Choroid plexus epithelial cell (primary cell): ENCODE measurements around the gene CRADD.

Source experiments
- DNase-seq: peaks from one replicate; pipeline ENCODE4 v3.0.0-alpha.2; 2010; ENCODE audit warnings: low read depth
- H3K4me3 ChIP-seq: 2 replicates; pipeline ENCODE4 v1.5.1; 2011; ENCODE audit warnings: low read depth, mild to moderate bottlenecking, control low read depth, low read length, moderate library complexity
- TF ChIP-seq, protein P1 (sequence below): conservative IDR thresholded peaks from 2 replicates; pipeline ENCODE4 v1.5.1; 2011; ENCODE audit warnings: low read depth, mild to moderate bottlenecking, control low read depth, inconsistent platforms, low read length, moderate library complexity

CRADD gene

DNA sequence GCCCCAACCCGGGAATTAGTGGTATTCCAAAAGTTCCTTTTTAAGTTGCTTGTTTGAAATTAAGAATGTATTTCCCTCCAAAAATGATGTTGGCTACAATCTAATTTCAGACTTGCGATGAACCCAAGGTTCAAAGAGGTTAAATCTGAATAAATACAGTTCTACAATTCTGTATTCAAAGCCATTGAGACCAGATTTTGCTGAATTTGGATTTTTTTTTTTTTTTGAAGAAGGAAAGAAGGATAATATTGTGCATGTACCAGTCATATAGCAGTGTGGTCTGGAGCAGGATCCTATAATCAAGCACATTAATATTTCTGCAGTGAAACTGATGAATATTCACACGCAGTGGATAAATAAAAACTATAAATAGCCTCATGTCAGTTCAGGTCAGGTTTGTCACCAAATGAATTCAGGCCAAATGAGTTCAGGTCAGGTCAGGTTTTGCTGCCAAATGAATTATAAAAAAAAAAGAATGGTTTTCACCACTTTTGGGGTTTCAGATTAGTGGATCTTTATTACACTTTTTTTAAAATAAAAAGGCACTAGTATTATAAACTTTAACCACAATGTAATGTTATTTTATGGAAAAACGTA, 69.5 kb downstream of the CRADD start:
- DNase-seq = no peak
- TF ChIP-seq, protein P1, sequence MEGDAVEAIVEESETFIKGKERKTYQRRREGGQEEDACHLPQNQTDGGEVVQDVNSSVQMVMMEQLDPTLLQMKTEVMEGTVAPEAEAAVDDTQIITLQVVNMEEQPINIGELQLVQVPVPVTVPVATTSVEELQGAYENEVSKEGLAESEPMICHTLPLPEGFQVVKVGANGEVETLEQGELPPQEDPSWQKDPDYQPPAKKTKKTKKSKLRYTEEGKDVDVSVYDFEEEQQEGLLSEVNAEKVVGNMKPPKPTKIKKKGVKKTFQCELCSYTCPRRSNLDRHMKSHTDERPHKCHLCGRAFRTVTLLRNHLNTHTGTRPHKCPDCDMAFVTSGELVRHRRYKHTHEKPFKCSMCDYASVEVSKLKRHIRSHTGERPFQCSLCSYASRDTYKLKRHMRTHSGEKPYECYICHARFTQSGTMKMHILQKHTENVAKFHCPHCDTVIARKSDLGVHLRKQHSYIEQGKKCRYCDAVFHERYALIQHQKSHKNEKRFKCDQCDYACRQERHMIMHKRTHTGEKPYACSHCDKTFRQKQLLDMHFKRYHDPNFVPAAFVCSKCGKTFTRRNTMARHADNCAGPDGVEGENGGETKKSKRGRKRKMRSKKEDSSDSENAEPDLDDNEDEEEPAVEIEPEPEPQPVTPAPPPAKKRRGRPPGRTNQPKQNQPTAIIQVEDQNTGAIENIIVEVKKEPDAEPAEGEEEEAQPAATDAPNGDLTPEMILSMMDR = no peak

DNA sequence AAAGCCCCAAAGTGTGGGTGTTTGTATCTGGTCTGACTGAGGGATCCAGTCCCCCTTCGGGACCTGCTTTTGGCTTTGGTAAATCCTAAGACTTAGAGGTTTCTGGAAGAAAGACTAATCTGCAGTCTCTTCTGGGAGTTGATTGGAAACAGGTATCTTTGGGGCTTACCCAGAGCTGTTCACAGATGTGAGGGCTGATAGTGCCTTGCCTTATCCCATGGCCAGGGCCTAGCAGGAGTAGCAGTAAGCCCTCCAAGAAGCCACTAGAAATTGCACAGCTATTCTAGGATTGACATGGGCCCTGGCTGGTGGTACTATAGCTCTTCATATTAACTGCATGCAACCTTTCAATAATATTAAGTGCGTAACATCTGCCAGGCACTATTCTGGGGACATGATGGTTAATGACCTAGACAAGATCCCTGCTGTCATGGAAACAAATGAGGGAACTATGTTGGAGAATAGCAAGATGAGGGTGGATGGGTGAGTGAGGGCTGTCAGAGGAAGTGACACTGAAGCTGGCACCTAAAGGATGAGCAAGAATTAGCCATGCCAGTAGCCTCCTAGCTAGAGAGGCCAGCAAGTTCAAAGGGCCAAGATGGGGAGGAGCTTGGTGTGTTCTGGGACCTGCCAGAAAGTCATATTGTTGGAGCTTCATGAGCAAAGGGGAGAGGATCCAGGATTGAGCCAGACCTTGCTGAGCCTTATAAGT, 71.7 kb downstream of the CRADD start:
- DNase-seq = no peak
- no peak overlapping the region for H3K4me3 ChIP-seq
- TF ChIP-seq, protein P1 = no peak

More for the DNA sequence above, 69.5 kb downstream of the CRADD start:
- no peak overlapping the region for H3K4me3 ChIP-seq

DNA sequence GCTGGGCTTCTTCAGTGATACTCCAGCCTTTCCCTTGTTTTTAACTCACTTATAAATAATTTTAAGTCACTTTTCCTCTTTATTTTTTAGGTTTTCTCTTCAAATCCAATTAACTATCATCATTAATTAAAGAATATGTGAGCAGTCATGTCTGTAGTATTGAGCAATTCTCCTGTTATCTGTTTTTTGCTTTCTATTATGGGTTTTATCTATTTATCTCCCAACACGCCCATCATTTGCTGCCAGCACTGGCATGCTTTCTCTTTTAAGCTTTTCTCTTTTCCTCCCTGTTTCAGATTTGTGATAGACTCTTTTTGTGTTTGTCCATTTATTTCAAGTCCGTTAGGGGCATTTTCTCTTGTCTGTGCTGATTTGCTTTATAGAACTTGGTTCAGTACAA, 72.3 kb downstream of the CRADD start:
- TF ChIP-seq, protein P1 = no peak
- no peak for DNase-seq

DNA sequence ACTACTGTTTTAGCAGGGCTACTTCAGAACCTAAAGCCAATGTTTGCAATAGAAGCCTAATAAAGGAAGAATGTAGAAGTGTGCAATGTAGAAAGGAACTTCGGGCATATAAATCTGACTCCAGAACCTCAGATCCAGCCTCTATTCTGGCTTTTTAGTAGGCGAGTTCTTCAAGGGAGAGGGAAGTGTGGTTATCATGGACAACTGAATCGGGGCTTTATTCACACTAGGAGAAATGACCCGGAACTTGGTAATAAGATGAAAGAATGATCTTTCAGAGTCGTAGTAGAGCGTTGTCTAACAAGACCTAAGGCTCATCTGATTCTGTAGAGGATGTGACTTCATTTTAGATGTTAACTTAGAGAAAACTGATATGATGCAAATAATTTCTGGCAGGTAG, 72.9 kb downstream of the CRADD start:
- no peak overlapping the region for H3K4me3 ChIP-seq
- TF ChIP-seq, protein P1 = no peak

More for the DNA sequence above, 72.3 kb downstream of the CRADD start:
- H3K4me3 ChIP-seq = no peak overlapping the region

DNA sequence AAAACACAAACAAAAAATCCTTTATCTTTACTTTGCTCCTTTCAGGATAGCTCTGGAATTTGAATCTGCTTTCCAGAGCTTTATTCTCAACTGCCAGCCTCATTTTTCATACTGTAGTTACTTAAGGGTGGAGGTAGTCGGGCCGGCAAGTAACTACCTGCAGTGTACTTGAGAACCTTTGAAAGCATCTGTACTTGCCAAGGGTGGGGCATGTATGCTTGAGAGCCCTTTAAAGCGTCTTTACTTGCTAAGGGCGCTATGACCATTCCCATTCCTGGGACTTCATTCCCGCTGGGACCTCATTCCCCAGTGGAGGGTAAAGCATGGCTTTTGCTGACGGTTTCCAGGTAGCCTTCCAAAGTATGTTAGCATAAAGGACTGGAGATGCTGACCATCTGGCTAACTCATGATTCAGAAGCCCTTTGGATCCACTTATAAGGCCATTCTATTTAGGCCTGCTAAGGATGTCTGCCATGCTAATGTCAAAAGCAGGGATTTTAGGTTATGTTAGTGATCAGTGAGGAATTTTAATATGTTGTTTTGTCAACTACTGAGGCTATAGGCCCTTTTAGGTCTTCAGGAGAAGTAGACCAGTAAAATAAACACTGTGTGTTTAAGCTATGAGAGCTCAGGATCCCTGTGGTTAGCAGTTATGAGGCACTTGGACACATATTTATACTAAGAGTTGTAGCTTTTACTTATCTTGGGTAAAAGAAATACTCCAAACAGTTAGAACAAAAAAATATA, 74.9 kb downstream of the CRADD start:
- H3K4me3 ChIP-seq = no peak overlapping the region
- TF ChIP-seq, protein P1 = no peak
- peak; percentile 90 for DNase-seq

More for the DNA sequence above, 72.9 kb downstream of the CRADD start:
- DNase-seq = no peak

DNA sequence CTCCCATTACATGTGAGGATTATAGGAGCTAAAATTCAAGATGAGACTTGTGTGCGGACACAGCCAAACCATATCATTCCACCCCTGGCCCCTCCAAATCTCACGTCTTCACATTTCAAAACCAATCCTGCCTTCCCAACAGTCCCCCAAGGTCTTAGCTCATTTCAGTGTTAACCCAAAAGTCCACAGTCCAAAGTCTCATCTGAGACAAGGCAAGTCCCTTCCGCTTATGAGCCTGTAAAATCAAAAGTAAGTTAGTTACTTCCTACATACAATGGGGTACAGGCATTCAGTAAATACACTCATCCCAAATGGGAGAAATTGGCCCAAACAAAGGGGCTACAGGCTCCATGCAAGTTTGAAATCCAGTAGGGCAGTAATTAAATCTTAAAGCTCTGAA, 76.1 kb downstream of the CRADD start:
- TF ChIP-seq, protein P1 = no peak

More for the DNA sequence above, 76.1 kb downstream of the CRADD start:
- H3K4me3 ChIP-seq = no peak overlapping the region
- no peak for DNase-seq
